CD4-positive, alpha-beta T cell (primary cell): ENCODE measurements around the gene SORCS2. TPM values are rescaled to one million over a fixed set of nuclear protein-coding genes. Genes with fewer than 3 reads are reported as not detected.

Experiments used
- ATAC-seq: fragments of 200-7000 bp; cut with Tn5 transposase; one replicate; pipeline ENCODE4 v1.10.0; 2022; ENCODE audit warnings: mild to moderate bottlenecking; ENCODE audit not compliant: poor library complexity
- CTCF ChIA-PET: fragments of 350-600 bp; sonication (Branson Sonifier 250); formaldehyde crosslinking; loops from one replicate; lab custom pipeline; 2021; ENCODE audit warnings: antibody characterized with exemption, inconsistent platforms; lab: Charles Lee
- POLR2A ChIA-PET: fragments of 350-600 bp; sonication (Branson Sonifier 250); formaldehyde crosslinking; loops from one replicate; lab custom pipeline; 2021; ENCODE audit warnings: antibody characterized with exemption, inconsistent platforms; lab: Charles Lee
- DNase-seq, 14 experiments: peaks; one replicate each; pipeline ENCODE4 v3.0.0-alpha.2; 2013 to 2020; ENCODE audit warnings: mixed read lengths in 2 of 14
- H3K27ac ChIP-seq, 2 donors: one replicate each; pipeline versions ENCODE4 v1.5.1 to v1.7.0; 2013; ENCODE audit warnings: low read length in 2 of 2, low read depth in 1 of 2, mild to moderate bottlenecking in 1 of 2
- H3K27me3 ChIP-seq, 2 experiments: 1 replicate in 1 of 2; 2 replicates in 1 of 2; pipeline versions ENCODE4 v1.6.1 to v1.7.0; 2013; ENCODE audit warnings: low read length in 2 of 2, control low read depth in 1 of 2, mild to moderate bottlenecking in 1 of 2, moderate library complexity in 1 of 2; ENCODE audit not compliant: insufficient read depth in 2 of 2, control insufficient read depth in 1 of 2
- H3K36me3 ChIP-seq: one replicate; pipeline ENCODE4 v1.6.1; 2013; ENCODE audit warnings: low read length, control low read depth; ENCODE audit not compliant: insufficient read depth
- H3K4me1 ChIP-seq: one replicate; pipeline ENCODE4 v1.6.1; 2013; ENCODE audit warnings: low read length, control low read depth; ENCODE audit not compliant: insufficient read depth
- H3K4me3 ChIP-seq: one replicate; pipeline ENCODE4 v1.5.1; 2013; ENCODE audit warnings: mild to moderate bottlenecking, low read length, moderate library complexity
- H3K9me3 ChIP-seq, 2 experiments: 1 replicate in 1 of 2; 2 replicates in 1 of 2; pipeline versions ENCODE4 v1.6.1 to v1.7.0; 2013; ENCODE audit warnings: low read length in 2 of 2, mild to moderate bottlenecking in 2 of 2, control low read depth in 1 of 2, moderate library complexity in 1 of 2; ENCODE audit not compliant: control insufficient read depth in 1 of 2, insufficient read depth in 1 of 2
- H3K27ac Mint-ChIP-seq: one replicate; pipeline ENCODE4 v1.8.0; 2020; ENCODE audit warnings: mixed read lengths
- H3K27me3 Mint-ChIP-seq: one replicate; pipeline ENCODE4 v1.8.0; 2021; ENCODE audit warnings: mixed read lengths
- H3K36me3 Mint-ChIP-seq: one replicate; pipeline ENCODE4 v1.8.0; 2021; ENCODE audit warnings: low read depth, mixed read lengths
- H3K4me1 Mint-ChIP-seq: one replicate; pipeline ENCODE4 v1.8.0; 2021; ENCODE audit warnings: low read depth, mixed read lengths
- H3K4me3 Mint-ChIP-seq: one replicate; pipeline ENCODE4 v1.8.0; 2020; ENCODE audit warnings: mild to moderate bottlenecking, mixed read lengths
- H3K9me3 Mint-ChIP-seq: one replicate; pipeline ENCODE4 v1.8.0; 2020; ENCODE audit warnings: mixed read lengths
- intact Hi-C, 2 experiments: fragments of 100-400 bp; cut with DNase I in 1 of 2; cut with micrococcal nuclease in 1 of 2; formaldehyde crosslinking; loops; one replicate each; pipeline versions ENCODE4 v1.15.1 to v1.9.0; 2023 to 2025; cut with DNase I, micrococcal nuclease
- total RNA-seq, 174 experiments: library from RNA in 2 of 174; stranded (reverse) in 2 of 174; gene quantifications; one replicate each; pipeline ENCODE4 v1.2.3 and lab custom pipeline; 2021 to 2026
- TF ChIP-seq, protein P1 (sequence below): fragments of 200-600 bp; IDR thresholded peaks from one replicate; pipeline ENCODE4 v1.8.0; 2022; ENCODE audit warnings: antibody characterized with exemption, mild to moderate bottlenecking

SORCS2 gene
- total RNA-seq, 2 experiments from 2014 or later, result not detected

DNA sequence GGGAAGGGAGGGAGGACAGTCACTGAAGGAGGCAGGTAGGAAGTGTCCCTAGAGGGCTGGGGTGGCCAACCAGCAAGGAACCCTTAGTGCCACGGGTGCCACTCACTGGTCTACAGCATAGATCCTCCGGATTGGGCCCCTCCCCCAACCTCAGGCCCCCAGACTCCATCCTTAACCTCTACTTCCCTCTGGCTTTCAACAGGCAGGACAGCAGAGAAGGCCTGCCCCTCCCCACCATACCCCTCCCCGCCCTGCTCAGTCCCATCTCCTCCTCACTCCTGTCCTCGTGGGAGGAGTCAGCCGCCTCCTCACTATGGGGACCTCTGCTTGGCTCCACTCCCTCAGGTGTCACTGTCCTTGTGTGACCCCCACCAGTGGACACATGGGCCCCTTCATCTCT lies 320.1 kb downstream of the SORCS2 start:
- Mint-ChIP-seq H3K9me3 (no peaks in the 10 kb centered on the region), H3K27me3 (peaks cover 28% of the 10 kb centered on the region), H3K4me1 (no peaks in the 10 kb centered on the region), H3K4me3 (no peak overlapping the region), H3K36me3 (no peaks in the 10 kb centered on the region), H3K27ac (no peak overlapping the region)
- TF ChIP-seq, protein P1, sequence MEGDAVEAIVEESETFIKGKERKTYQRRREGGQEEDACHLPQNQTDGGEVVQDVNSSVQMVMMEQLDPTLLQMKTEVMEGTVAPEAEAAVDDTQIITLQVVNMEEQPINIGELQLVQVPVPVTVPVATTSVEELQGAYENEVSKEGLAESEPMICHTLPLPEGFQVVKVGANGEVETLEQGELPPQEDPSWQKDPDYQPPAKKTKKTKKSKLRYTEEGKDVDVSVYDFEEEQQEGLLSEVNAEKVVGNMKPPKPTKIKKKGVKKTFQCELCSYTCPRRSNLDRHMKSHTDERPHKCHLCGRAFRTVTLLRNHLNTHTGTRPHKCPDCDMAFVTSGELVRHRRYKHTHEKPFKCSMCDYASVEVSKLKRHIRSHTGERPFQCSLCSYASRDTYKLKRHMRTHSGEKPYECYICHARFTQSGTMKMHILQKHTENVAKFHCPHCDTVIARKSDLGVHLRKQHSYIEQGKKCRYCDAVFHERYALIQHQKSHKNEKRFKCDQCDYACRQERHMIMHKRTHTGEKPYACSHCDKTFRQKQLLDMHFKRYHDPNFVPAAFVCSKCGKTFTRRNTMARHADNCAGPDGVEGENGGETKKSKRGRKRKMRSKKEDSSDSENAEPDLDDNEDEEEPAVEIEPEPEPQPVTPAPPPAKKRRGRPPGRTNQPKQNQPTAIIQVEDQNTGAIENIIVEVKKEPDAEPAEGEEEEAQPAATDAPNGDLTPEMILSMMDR, result no peak
- ChIA-PET CTCF (no interaction called here), POLR2A (no interaction called here)
- no peak for ATAC-seq
- H3K27me3 ChIP-seq, result peaks cover 0 to 6% of the 10 kb centered on the region in 2 experiments
- no peak overlapping the region for H3K27ac ChIP-seq
- no peaks in the 10 kb centered on the region for H3K4me1 ChIP-seq
- intact Hi-C loops, result no loop called here
- no peaks in the 10 kb centered on the region for H3K36me3 ChIP-seq
- DNase-seq, result no peak
- peaks cover 0 to 25% of the 10 kb centered on the region in 2 experiments for H3K9me3 ChIP-seq
- no peak overlapping the region for H3K4me3 ChIP-seq

DNA sequence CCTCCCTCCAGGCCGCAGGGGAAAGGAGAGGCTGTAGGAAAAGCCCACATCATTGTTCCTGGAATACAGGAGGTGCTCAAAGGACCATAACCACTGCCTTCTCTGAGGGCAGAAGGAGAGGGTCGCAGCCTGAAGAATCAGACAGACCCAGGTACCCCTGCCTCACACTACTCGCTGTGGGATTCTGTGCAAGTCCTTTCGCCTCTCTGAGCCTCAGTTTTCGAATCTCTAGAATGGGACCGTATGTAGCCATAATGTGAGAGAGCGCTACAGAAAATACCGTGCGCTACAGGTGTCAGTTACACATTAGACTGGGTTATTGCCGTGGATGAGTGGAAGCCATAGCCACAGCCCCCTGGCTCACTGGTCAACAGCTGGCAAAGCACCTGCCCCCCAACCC lies 320.6 kb downstream of the SORCS2 start:
- ATAC-seq, result no peak
- Mint-ChIP-seq H3K4me1 (no peaks in the 10 kb centered on the region), H3K36me3 (no peaks in the 10 kb centered on the region), H3K27me3 (peaks cover 28% of the 10 kb centered on the region), H3K4me3 (no peak overlapping the region), H3K9me3 (no peaks in the 10 kb centered on the region), H3K27ac (no peak overlapping the region)
- peaks cover 0 to 6% of the 10 kb centered on the region in 2 experiments for H3K27me3 ChIP-seq
- TF ChIP-seq, protein P1, result no peak
- no peaks in the 10 kb centered on the region for H3K4me1 ChIP-seq
- peaks cover 0 to 25% of the 10 kb centered on the region in 2 experiments for H3K9me3 ChIP-seq
- no peak overlapping the region for H3K4me3 ChIP-seq
- intact Hi-C loops, result no loop called here
- no peak overlapping the region for H3K27ac ChIP-seq
- CTCF ChIA-PET, result no interaction called here
- no peak for DNase-seq
- POLR2A ChIA-PET, result no interaction called here
- no peaks in the 10 kb centered on the region for H3K36me3 ChIP-seq

DNA sequence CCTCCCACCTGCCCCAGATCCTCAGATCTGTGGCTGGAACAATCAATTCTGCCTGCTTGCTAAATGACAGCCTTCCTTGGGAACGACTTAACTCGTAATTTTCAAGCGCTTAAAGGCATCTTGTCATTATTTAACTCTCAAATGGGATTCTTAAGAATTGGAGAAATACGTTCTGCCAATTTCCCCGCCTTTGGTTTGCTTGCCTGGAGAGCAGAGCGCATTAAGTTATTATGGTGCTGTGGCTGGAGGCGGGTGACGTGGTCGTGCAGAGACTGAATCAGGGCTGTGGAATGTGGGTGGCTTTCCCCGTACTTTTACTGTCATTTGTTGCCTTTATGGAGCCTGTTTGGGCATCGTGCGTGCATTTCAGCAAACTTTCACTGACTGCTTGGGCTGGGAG lies 321.3 kb downstream of the SORCS2 start:
- H3K27ac ChIP-seq, result no peak overlapping the region
- no peaks in the 10 kb centered on the region for H3K36me3 ChIP-seq
- H3K4me1 ChIP-seq, result no peaks in the 10 kb centered on the region
- intact Hi-C loops, result no loop called here
- DNase-seq (no peak), ATAC-seq (no peak)
- Mint-ChIP-seq H3K27ac (no peak overlapping the region), H3K36me3 (no peaks in the 10 kb centered on the region), H3K27me3 (peaks cover 27% of the 10 kb centered on the region), H3K9me3 (no peaks in the 10 kb centered on the region), H3K4me3 (no peak overlapping the region), H3K4me1 (no peaks in the 10 kb centered on the region)
- CTCF ChIA-PET, result no interaction called here
- H3K9me3 ChIP-seq, result peaks cover 0 to 25% of the 10 kb centered on the region in 2 experiments
- TF ChIP-seq, protein P1, result no peak
- POLR2A ChIA-PET, result no interaction called here
- peaks cover 0 to 6% of the 10 kb centered on the region in 2 experiments for H3K27me3 ChIP-seq
- H3K4me3 ChIP-seq, result no peak overlapping the region
